H54 (cell line): ENCODE data around the gene NXN.
"Not testable (repeated sequence)": the region's sequence is repeated elsewhere in the genome, so short reads cannot be mapped to it uniquely, and the experiment has no call there.

ENCODE experiments used
- DNase-seq: peaks from one replicate; pipeline ENCODE4 v3.0.0; 2011; ENCODE audit warnings: low spot score, mixed read lengths; ENCODE audit not compliant: insufficient read length
- FAIRE-seq: peaks from 3 replicates; lab custom pipeline; 2011; peaks lifted over from hg19 to GRCh38; lab: Jason Lieb, UNC
- POLR2A ChIP-seq: IDR thresholded peaks from 2 replicates; pipeline ENCODE4 v1.6.1; 2011; ENCODE audit warnings: low read depth, mild to moderate bottlenecking, low read length

Gene NXN

GRCh38 chr17:862582-862981, 117.0 kb downstream of the NXN start:
- TF ChIP-seq POLR2A: no peak
- DNase-seq (no peak), FAIRE-seq (no peak)

- no peak for TF ChIP-seq POLR2A
Measured at GRCh38 chr17:861364-861763, 118.2 kb downstream of the NXN start.

GRCh38 chr17:860805-861204, 118.8 kb downstream of the NXN start:
- TF ChIP-seq POLR2A: no peak
- FAIRE-seq: no peak

More at GRCh38 chr17:861364-861763, 118.2 kb downstream of the NXN start:
- FAIRE-seq (no peak), DNase-seq (no peak)

GRCh38 chr17:859824-860195, 119.8 kb downstream of the NXN start:
- FAIRE-seq (no peak), DNase-seq (no peak)

More at GRCh38 chr17:860805-861204, 118.8 kb downstream of the NXN start:
- DNase-seq: no peak

GRCh38 chr17:859061-859823, 120.3 kb downstream of the NXN start:
- DNase-seq (no peak), FAIRE-seq (no peak)
- TF ChIP-seq POLR2A: no peak

More at GRCh38 chr17:859824-860195, 119.8 kb downstream of the NXN start:
- no peak for TF ChIP-seq POLR2A

- TF ChIP-seq POLR2A: no peak
- DNase-seq: no peak
- no peak for FAIRE-seq
Measured at GRCh38 chr17:856149-856548, 123.4 kb downstream of the NXN start.

GRCh38 chr17:855569-855968, 124.0 kb downstream of the NXN start:
- DNase-seq (no peak), FAIRE-seq (no peak)
- TF ChIP-seq POLR2A: no peak

GRCh38 chr17:852850-853249, 126.7 kb downstream of the NXN start:
- DNase-seq, FAIRE-seq: not testable (repeated sequence)

GRCh38 chr17:852349-852748, 127.2 kb downstream of the NXN start:
- FAIRE-seq (no peak), DNase-seq (no peak)
- TF ChIP-seq POLR2A: no peak

GRCh38 chr17:851924-852323, 127.7 kb downstream of the NXN start:
- FAIRE-seq: no peak
- TF ChIP-seq POLR2A: no peak
- no peak for DNase-seq

GRCh38 chr17:850851-851763, 128.5 kb downstream of the NXN start:
- TF ChIP-seq POLR2A: no peak
- FAIRE-seq (no peak), DNase-seq (no peak)

GRCh38 chr17:850086-850850, 129.3 kb downstream of the NXN start:
- TF ChIP-seq POLR2A: no peak
- FAIRE-seq (no peak), DNase-seq (no peak)

GRCh38 chr17:848402-848801, 131.2 kb downstream of the NXN start:
- FAIRE-seq: no peak
- DNase-seq: no peak
- no peak for TF ChIP-seq POLR2A
